Frontal cortex (tissue), 4 donors: ENCODE data around the gene IFNGR1. TPM values are rescaled to one million over a fixed set of nuclear protein-coding genes. Genes with fewer than 3 reads are reported as not detected.

Experiments used
- DNase-seq, 2 donors: peaks; one replicate each; pipeline ENCODE4 v3.0.0; 2012; ENCODE audit warnings: low spot score in 2 of 2
- FAIRE-seq: peaks from 2 replicates; lab custom pipeline; 2012; peaks lifted over from hg19 to GRCh38; lab: Jason Lieb, UNC
- total RNA-seq: library from RNA; depleted of rRNA; stranded (reverse); fragments of >200 nt; gene quantifications from one replicate; pipeline ENCODE4 v1.2.3, GENCODE V29; 2014
- donor health status: control.
- donor health status: control.
- donor health status: control.

The IFNGR1 gene
- total RNA-seq, 1 donor from 2014 or later: 66.4 TPM

- DNase-seq (no peak), FAIRE-seq (no peak)
These were observed 56.4 kb downstream of the IFNGR1 start for GRCh38 chr6:137162692-137163306.

- FAIRE-seq (no peak), DNase-seq (no peak)
These were observed 57.2 kb downstream of the IFNGR1 start for GRCh38 chr6:137161949-137162348.

GRCh38 chr6:137160763-137161162 lies 58.4 kb downstream of the IFNGR1 start:
- DNase-seq (no peak), FAIRE-seq (no peak)

- DNase-seq (no peak), FAIRE-seq (no peak)
These were observed 59.3 kb downstream of the IFNGR1 start for GRCh38 chr6:137159912-137160311.

GRCh38 chr6:137157601-137158000 lies 61.6 kb downstream of the IFNGR1 start:
- no peak for FAIRE-seq
- no peak for DNase-seq

- no peak for DNase-seq
- FAIRE-seq: no peak
These were observed 62.5 kb downstream of the IFNGR1 start for GRCh38 chr6:137156650-137157049.

GRCh38 chr6:137155830-137156229 lies 63.4 kb downstream of the IFNGR1 start:
- no peak for DNase-seq

GRCh38 chr6:137150072-137150471 lies 69.1 kb downstream of the IFNGR1 start:
- no peak for DNase-seq
- no peak for FAIRE-seq

More at GRCh38 chr6:137155830-137156229, 63.4 kb downstream of the IFNGR1 start:
- no peak for FAIRE-seq

GRCh38 chr6:137149035-137149393 lies 70.2 kb downstream of the IFNGR1 start:
- DNase-seq (no peak), FAIRE-seq (no peak)

GRCh38 chr6:137148306-137149034 lies 70.7 kb downstream of the IFNGR1 start:
- no peak for DNase-seq
- FAIRE-seq: no peak

Other genes with a start within 250 kb of the IFNGR1 start
- 0.41 TPM for gene IL20RA, start 174.4 kb downstream of the IFNGR1 start, total RNA-seq
- gene IL22RA2, start 45.7 kb downstream of the IFNGR1 start, total RNA-seq: not detected